ENCODE data around the gene FRMPD1. TPM values are rescaled to one million over a fixed set of nuclear protein-coding genes. Genes with fewer than 3 reads are reported as not detected.

FRMPD1 gene
- total RNA-seq, 4 donors from 2014 or later: 0.21 TPM; not detected in 3

DNA sequence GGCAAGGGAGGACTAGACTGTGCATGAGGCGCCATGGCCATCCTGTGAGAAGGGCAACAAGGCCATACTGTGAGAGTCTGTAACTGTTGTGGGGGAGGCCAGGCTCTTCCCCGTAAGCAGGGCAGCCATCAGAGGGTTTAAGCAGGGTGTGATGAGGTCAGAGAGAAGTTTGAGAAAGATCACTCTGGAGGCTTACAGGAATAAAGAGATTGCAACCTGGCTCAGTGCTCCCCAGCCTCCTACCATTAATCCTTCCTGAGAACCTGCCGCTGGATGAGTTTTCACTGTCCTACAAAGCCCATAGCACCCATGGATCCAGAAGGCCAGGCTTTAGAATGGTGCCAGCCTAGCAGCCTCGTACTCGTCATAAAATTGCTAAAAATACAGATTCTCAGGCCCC lies 88.5 kb downstream of the FRMPD1 start:
- H3K27ac ChIP-seq: no peak overlapping the region
- no peaks in the 10 kb centered on the region for H3K27me3 ChIP-seq
- DNase-seq: no peak
- no peaks in the 10 kb centered on the region for H3K36me3 ChIP-seq
- TF ChIP-seq POLR2A (IDR thresholded peaks at IDR 0.05) (no peak), CTCF (IDR thresholded peaks at IDR 0.05) (no peak)
- intact Hi-C loops (cut with DNase I; ENCODE audit: low total_unique reads): no loop called here
- H3K4me3 ChIP-seq: no peak overlapping the region
- no peaks in the 10 kb centered on the region for H3K4me1 ChIP-seq
- H3K9me3 ChIP-seq: no peaks in the 10 kb centered on the region

DNA sequence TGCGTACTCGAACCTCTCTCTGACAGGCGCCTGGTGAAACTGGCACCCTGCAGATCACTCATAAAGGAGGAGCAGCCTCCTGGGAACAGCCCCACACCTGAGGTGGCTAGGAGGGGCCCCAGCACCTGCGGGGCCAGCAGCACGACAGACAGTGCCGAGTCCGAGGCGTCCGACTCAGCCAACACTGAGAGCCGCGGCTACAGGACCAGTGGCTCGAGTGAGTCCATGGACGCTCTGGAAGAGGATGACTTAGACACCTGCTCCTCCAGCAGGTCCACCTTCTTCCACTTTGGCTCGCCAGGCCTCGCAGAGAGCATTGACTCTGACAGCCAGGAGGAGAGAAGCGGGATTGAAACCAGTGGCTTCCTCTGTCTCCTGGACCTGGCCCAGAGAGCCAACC lies 89.4 kb downstream of the FRMPD1 start:
- TF ChIP-seq CTCF (IDR thresholded peaks at IDR 0.05): no peak
- no peak for TF ChIP-seq POLR2A (IDR thresholded peaks at IDR 0.05)
- no peak for DNase-seq
- intact Hi-C loops (cut with DNase I; ENCODE audit: low total_unique reads): no loop called here
- H3K36me3 ChIP-seq: no peaks in the 10 kb centered on the region
- H3K27ac ChIP-seq: no peak overlapping the region
- no peak overlapping the region for H3K4me3 ChIP-seq
- no peaks in the 10 kb centered on the region for H3K27me3 ChIP-seq
- H3K9me3 ChIP-seq: no peaks in the 10 kb centered on the region
- H3K4me1 ChIP-seq: no peaks in the 10 kb centered on the region

DNA sequence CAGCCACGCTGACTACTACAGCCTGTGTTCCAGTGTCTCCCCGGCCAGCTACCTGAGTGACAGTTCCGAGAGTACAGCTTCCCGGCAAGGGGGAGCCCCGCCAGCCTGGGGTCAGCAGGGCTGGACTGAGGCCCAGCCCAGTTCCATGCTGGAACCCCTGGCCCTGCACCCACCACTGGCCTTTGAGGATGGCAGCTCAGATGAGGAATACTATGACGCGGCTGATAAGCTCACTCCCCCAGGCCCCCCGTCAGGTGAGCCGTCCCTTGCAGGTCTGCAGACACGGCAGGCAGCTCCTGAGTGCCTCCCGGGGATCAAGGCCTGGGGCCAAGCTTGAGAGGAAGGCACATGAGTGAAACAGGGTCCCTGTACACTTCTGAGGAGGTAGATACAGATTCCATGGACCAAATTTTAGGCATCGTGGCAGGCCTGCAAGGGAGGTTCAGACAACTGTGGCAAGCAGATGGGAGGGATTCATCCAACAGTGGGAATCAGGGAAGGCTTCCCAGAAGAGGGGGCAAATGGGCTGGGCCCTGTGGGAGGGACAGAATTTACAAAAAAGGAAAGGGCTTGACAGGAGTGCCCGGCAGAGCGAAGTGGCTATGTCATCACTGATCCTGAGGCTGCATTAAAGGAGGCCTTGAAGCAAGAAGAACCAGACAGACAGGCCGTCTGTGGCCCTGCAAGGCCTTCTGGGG lies 90.0 kb downstream of the FRMPD1 start:
- Histone ChIP-seq H3K27me3 (no peaks in the 10 kb centered on the region), H3K9me3 (no peaks in the 10 kb centered on the region), H3K4me3 (no peak overlapping the region), H3K27ac (no peak overlapping the region), H3K36me3 (no peaks in the 10 kb centered on the region), H3K4me1 (no peaks in the 10 kb centered on the region)
- TF ChIP-seq POLR2A (IDR thresholded peaks at IDR 0.05) (no peak), CTCF (IDR thresholded peaks at IDR 0.05) (no peak)
- no peak for DNase-seq
- intact Hi-C loops (cut with DNase I; ENCODE audit: low total_unique reads): no loop called here

DNA sequence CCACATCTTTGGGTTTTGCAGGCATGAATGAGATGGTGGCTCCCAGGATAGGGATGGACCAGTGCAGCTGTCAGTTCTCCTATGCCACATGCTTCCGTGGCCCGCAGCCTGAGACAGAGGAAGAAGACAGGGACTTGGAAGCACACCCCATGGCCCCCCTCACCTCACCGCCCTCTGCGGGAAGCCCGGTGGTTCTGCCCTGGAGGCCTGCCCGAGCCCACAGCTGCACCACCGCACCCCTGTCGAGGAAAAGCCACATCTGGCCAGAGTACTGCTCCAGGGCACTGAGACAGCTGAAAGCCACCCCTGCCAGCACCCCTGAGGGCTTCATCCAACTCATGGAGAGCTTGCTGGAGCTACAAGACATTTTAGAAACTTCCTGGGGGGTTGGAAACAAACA lies 95.2 kb downstream of the FRMPD1 start:
- no peak for DNase-seq
- Histone ChIP-seq H3K9me3 (no peaks in the 10 kb centered on the region), H3K4me3 (no peak overlapping the region), H3K27ac (no peak overlapping the region), H3K36me3 (no peaks in the 10 kb centered on the region), H3K4me1 (no peaks in the 10 kb centered on the region), H3K27me3 (no peaks in the 10 kb centered on the region)
- intact Hi-C loops (cut with DNase I; ENCODE audit: low total_unique reads): no loop called here
- TF ChIP-seq POLR2A (IDR thresholded peaks at IDR 0.05) (no peak), CTCF (IDR thresholded peaks at IDR 0.05) (no peak)

- Histone ChIP-seq H3K27ac (no peak overlapping the region), H3K4me1 (no peaks in the 10 kb centered on the region), H3K27me3 (no peaks in the 10 kb centered on the region), H3K4me3 (no peak overlapping the region), H3K36me3 (no peaks in the 10 kb centered on the region), H3K9me3 (no peaks in the 10 kb centered on the region)
- intact Hi-C loops (cut with DNase I; ENCODE audit: low total_unique reads): no loop called here
- DNase-seq: no peak
- no peak for TF ChIP-seq POLR2A (IDR thresholded peaks at IDR 0.05)
- no peak for TF ChIP-seq CTCF (IDR thresholded peaks at IDR 0.05)
Observed at GRCh38 chr9:37746448-37747270, 95.9 kb downstream of the FRMPD1 start.
